HG03039 (cell line): Measurements from ENCODE around the gene EVA1C.
"Not testable (repeated sequence)": the region's sequence is repeated elsewhere in the genome, so short reads cannot be mapped to it uniquely, and the experiment has no call there.

Experiments used
- ATAC-seq: cut with Tn5 transposase; IDR thresholded peaks from one replicate; pipeline ENCODE4 v1.9.1; 2021; ENCODE audit warnings: mild to moderate bottlenecking, moderate library complexity; ENCODE audit not compliant: unreplicated experiment

Gene EVA1C

DNA sequence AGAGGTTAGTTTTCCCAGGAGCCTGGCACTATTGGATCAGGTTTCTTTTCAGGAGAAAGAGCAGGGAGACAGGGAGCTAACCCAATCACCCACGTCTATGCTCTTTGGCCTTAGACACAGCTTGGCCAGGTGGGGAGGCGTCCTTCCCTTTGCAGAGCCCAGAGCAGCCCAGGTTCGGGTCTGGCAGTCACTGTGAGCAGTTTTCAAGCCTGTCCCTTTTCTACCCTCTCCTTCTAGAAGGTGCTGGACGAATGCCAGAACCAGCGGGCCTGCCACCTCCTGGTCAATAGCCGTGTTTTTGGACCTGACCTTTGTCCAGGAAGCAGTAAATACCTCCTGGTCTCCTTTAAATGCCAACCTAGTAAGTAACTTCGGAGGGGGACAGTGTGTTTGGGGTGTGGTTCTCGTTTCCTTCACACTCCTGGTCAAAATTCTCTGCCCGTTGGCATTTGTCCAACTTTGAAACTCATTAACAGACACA is 44.9 kb downstream of the EVA1C start:
- no peak for ATAC-seq

DNA sequence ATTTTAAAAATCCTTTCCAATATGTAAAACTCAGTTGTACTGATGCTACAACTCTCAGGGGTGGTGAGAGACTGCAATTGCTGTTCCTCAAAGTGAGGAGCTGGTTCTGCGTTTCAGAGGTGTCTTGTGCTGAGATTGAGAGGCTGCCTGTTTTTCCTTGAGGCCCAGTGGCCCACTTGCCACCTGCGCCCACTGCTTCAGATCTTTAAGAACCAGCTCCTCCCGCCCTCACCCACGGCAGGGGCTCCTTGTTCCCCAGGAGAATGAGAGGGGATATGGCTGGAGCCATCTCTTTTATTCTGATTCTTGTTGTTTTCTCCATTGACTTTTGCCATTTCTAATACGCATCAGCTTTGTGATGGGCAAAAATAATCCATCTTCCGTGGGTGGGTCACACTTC is 45.5 kb downstream of the EVA1C start:
- ATAC-seq: no peak

DNA sequence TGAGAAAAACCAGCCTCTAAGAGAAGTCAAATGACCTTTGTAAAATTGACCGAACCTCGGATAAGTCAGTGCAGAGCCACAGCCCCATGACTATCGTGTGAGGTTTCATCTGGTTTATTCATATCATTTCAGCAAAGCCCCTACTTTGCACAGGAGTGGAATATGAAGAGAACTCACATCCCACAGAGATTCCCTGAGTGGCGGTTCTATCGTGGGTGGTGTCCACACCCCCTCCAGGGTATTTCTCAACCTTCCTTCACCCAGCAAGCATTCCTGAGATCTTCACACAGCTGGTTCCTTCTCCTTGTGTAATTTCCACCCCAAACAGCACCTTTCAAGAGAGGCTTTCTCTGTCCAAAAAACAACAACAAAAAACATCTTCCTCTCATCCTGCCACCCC is 47.5 kb downstream of the EVA1C start:
- no peak for ATAC-seq

DNA sequence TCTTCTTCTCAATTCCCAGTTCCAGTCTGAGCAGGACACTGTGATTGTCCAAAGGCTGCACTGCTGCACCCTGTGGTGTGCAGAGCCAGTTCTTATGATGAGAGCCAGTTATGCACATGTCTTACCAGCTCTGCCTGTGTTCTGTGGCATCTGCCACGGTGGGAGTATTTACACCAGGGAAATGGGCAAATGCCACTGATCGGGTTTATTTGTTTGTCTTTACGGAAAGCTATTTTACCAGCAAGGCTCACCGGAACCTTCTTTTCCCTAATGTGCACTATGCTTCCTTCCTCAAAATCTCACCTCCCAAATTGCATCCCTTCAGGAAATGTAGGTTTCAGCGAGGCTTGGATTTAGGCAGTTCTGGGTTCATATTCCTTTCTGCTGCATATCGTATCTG is 49.0 kb downstream of the EVA1C start:
- no peak for ATAC-seq

DNA sequence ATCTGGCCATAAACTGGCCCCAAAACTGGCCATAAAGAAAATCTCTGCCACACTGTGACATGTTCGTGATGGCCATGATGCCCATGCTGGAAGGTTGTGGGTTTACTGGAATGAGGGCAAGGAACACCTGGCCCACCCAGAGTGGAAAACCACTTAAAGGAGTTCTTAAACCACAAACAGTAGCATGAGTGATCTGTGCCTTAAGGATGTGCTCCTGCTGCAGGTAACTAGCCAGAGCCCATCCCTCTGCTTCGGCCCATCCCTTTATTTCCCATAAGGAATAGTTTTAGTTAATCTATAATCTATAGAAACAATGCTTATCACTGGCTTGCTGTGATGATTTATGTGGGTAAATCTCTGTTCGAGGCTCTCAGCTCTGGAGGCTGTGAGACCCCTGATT is 50.1 kb downstream of the EVA1C start:
- not testable (repeated sequence) for ATAC-seq

DNA sequence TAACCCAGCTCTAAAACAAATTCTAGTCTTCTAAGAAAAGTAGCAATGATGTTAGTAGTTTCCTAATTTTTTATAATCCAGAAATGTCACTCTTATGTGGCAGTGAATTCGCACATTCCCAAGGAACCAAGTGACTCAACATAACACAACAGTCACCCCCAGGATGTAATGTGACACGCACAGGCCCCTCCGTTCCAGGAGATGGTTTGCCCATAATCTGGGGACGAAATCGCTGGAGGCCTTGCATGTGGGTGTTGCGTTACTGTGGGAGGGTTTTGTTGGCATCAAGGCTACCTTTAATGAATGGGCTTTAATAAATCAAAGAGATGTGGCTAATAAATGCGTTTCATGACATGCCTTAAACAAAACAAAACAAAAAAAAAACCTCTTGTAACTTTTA is 50.9 kb downstream of the EVA1C start:
- ATAC-seq: no peak

DNA sequence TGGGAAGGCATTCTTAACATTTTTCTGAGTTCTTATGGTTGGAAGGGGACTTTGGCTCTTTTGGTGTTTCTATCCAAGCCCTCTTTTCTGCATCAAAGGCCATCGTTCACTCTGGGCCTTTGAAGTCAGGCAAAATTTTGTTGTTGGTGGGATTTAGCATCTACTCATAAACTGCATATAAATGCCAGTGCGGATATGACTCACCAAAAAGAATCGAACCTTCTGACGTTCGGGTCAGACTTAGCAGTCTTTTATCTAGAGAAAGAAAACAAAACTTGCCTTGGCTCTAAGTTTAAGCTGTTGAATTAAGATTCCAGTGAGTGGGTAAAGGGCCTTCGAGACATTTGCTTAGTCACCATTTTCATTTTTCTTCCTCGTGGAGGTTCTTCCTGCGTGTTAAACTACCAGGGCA is 51.4 kb downstream of the EVA1C start:
- ATAC-seq: no peak

DNA sequence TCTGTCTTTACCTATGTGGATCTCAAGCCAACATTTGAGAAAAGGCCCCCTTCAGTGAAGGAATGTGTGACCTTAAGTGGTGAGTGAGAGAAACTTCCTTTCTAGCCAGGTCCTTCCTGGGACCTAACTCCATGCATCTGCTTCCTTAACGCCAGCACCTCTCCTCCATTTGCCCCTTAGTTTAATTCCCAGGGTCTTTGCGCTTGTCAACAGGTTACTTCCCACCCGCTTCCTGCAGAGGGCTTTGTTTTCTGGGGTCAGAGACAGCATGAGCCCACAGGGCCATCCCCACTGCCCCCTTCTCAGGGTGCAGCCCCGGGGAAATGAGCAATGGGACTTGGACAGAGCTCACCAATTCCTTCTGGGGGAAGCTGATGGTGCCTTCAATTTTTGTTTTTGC is 54.8 kb downstream of the EVA1C start:
- no peak for ATAC-seq

DNA sequence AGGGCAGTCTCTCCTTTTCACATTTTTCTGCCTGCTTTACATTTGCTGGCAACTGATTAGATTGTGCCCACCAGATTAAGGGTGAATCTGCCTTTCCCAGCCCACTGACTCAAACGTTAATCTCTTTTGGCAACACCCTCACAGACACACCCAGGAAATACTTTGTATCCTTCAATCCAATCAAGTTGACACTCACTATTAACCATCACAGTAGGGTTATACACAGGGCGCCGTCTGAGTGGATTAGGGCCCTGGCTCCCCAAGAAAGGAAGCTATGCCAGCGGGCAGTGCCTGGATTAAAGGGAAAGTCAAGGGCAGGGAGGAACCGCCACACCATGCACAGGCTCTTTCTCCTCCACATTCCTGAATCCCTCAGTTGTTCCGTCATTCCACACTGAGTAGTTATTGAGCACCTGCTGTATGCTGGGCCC is 56.2 kb downstream of the EVA1C start:
- ATAC-seq: no peak

DNA sequence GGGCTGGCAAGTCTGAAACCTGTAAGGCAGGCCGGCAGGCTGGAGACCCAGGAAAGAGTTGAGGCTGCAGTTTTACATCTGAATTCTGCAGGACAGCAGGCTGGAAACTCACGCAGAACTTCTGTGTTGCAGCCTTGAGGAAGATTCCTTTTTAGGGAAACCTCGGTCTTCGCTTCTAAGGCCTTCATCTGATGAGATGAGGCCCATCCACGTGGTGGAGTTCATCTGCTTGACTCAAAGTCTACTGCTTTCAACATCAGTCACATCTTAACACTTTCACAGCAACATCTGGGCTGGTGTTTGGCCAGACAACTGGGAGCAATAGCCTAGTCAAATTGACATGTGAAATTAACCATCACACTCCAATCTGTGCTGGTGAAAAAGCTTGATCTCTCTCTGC is 57.1 kb downstream of the EVA1C start:
- no peak for ATAC-seq

DNA sequence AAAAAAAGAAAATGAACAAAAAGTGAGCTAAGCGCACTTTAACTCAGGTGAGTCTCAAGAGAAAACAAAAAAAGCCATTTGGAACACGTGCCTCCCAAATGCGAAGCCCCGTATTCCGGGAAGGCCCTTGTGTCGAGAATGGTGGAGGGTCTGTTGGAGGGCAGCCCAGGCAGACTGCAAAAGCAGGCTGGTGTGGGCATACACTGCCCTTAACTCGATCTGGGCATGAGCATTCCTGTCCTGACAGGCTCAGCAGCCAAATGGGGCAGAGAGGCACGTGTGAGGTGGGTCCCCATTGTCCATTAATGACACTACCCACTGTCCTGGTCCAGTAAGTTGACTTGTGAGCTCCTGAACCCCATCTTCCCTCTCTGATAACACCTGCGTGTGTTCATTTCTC is 57.7 kb downstream of the EVA1C start:
- ATAC-seq: no peak

DNA sequence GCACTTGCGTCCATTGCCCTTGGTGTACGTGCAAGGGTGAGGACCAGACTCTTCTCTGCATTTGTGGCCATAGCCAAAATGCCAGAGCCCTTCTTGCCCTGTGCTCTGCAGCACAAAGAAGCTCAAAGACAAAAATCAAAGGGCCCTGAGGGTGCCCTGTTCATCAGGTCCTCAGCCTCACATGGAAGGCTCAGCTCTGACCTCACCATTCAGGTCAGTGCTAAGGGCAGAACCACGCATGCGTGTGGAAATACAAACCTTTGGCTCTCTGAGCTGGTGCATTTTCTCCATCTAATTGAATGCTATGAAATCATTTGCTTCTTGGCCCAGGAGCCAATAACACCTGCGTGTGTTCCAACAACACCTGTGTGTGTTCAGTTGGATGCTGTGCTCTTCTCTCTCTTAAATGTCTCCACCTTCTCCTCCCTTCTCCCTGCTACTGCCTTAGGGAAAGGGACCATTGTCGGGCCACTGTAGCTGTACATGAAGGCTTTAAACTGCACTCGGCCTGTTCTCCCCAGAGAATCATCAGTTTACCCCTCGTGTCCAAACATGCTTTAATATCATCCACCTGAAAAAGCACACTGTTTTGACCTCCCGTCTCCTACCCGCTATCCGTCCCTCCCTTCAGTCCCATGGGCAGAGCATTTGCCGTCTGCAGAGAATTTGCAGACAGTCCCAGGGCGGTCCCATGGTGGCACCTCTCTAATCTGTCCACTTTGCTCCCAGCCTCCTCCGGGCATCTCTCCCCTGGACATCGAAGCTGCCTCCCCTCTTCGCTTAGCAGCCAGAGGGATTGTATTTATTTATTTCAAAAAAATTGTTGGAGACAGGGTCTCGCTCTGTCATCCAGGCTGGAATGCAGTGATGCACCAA is 60.6 kb downstream of the EVA1C start:
- ATAC-seq: no peak

DNA sequence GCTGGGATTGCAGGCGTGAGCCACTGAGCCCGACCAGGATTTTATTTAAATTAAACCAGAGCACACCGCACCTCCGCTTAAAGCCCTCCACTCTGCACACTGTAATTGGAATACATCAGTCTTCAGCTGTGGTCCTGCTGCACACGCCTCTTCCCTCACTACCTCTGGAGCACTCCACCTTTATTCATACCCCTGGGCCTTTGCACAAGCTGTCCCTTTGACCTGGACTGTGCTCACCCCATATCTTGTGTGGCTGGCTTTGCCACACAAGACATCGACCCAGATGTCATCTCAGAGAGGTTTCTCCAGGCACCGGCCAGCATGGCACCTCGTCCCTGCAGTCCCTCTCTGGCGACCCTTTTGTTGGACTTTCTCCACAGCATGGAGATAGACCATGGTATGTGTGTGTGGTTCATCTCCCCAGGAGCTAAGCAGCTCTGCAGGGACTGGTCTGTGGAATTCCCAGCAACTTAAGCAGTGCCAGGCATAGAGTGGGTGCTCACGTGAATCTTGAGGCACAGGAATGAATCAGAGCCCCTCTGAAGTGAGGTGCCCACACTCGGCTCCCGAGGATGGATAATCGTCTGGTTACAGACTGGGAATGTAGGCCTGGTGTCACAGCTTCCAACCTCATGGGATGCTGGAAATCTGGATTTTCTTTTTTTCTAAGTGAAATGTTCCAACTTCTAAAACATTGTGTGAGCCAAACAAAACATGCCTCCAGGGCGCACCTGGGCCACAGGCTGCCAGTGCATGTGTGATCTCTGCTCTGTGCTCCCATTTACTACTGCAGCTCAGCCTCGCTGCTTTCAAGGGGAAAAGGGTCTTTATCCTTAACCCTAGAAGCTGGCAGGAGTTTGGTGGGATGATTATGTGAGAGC is 61.9 kb downstream of the EVA1C start:
- no peak for ATAC-seq

DNA sequence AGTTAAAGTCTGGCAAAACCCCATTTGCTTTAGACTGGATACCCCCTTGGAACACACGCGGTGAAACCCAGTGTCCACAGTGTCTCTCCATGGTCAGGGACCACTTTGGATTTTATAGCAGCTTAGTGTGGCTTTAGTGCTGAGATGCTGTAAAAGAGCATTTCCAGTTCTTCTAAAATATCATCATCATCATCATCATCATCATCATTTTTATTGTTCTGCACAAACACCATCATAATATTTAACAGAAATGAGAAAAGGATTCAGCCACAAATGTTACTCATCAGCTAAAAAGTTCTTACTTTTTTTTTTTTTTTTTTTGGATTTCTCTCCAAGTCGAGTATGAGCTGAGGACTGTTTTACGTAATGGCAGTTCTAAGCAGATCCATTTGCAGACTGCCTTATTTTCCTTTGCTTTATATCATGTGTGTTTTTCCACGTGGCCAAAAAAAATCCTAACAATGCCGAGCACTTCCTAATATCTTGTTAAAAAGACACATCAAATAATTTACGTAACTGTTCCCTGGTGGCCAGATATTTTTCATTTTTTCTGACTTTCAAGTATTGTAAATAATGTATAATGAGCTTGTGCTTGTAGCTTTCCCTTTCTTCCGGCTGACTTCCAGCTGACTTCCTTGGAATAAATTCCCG is 62.8 kb downstream of the EVA1C start:
- ATAC-seq: no peak

DNA sequence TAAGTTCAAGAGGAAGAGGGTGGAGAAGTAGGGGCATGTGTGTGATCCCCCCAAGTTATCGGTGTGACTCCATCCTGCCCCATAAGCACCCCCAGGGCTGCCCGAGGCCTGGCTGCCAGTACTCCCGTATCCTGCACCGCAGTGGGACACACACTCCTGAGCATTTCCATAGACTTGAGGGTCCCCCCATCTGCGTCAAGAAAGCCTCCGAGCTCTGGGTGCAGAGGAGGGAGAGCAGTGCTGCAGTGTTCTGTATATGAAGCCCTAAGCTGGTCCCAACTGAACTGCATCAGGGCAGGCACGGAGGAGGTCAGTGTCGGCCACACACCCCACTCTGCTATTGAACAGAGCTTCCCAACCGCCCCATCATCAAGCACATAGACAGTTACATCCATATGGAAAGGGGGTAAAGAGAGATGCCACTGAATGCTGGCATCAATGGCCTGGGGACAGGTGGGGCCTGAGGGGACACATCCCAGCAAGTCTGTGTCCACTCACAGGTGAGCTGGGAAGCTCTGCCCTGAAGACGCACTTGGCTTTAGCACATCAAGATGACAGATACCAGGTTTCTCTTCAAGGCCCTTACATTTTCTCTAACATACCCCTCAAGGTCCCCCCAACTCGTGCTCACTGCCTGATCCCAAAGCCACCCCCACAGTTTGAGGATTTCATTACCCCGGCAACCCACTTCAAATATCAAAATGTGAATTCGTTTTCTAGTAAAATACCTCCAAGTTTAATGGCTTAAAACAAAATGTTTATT is 64.3 kb downstream of the EVA1C start:
- ATAC-seq: no peak

DNA sequence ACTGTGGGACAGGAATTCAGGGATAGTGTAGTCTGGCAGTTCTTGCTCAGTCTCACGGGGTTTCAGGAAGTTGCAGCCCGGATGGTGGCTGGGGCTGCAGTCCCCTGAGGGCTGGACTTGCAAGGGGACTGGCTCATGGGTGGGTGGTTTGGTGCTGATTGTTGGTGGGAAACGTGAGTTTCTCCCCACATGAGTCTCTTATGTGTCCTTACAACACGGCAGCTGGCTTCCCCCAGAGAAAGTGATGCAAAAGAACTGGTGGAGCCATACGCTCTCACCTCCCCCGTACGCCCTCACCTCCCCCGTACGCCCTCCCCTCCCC is 64.9 kb downstream of the EVA1C start:
- no peak for ATAC-seq

DNA sequence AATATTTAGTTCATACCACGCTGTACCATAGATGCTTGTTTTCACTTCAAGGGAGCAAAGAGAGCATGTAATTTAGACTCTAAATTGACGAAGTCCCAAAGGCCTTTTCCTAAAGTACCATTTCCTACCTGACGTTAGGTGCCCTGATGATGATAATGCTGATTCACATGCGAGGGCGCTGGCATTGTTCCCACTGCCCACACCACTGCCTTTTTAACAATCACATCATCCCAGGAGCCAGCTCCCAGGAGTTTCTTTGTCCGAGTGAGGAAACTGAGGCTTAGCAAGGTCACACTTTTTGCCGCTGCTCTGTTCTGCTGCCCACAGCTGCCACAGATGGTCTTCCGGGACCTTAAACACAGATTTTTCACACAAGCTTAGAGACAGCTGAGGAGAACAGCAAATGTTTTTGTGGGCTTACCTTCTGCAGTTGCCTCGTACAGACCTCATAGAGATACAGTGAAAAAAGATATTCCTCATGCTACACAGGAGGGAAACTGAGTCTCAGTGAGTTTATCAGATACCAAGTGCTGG is 69.4 kb downstream of the EVA1C start:
- ATAC-seq: no peak

DNA sequence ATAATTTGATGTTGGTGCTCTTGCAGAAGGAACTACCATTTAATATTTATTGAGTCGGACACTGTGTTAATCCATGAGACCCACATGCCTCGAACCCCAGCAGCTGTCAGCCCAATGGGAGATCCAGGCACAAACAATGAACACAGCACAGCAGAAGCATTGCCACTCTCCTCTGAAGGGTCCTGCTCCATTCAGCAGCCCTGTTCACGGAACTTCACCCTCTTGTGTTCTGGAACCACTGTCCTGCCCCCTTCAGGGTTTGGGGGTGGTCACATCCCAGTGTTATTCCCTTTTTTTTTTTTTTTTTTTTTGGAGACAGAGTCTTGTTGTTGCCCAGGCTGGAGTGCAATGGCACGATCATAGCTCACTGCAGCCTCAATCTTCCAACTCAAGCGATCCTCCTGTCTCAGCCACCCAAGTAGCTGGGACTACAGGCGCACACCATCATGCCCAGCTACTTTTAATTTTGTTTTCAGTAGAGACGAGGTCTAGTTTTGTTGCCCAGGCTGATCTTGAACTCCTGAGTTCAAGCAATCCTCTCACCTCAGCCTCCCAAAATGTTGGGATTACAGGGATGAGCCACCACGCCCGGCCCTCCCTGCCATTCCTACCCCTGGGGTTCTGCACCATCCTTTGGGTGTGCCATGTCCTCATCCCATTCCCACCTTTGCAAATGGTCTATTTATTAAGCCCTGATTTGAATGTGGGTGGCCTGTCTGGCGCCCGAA is 70.2 kb downstream of the EVA1C start:
- no peak for ATAC-seq

DNA sequence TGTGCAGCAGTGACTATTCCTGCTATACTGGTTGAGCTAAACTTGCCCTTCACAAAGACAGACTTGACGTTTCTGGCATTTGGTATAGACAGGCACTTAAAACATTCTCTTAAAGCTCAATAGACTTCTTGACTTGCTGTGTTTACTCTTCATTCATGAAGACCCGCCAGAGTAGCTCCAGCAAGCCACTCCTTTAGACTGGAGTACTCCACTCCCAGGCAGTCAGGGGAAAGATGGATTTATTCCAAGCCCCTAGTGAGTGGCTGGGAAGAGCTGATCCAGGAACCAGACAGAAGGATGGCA is 70.7 kb downstream of the EVA1C start:
- ATAC-seq: no peak
